Neural cell (in vitro differentiated cells): Measurements from ENCODE around the gene IRF3. TPM values are rescaled to one million over a fixed set of nuclear protein-coding genes. Genes with fewer than 3 reads are reported as not detected.

ENCODE experiments used
- H2AFZ ChIP-seq: fragments of 200-600, 300-800 bp; sonication (generic), shearing (Covaris generic); 2 replicates; pipeline ENCODE4 v1.6.0; 2014; ENCODE audit warnings: low read depth, mild to moderate bottlenecking, antibody characterized with exemption, low read length, moderate library complexity
- H3F3A ChIP-seq: fragments of 200-600 bp; shearing (Covaris generic); 2 replicates; pipeline ENCODE4 v1.6.1; 2016; ENCODE audit warnings: mild to moderate bottlenecking, moderate library complexity, mixed read lengths, antibody characterized with exemption, low read length; ENCODE audit not compliant: insufficient read depth, poor library complexity, severe bottlenecking
- H3K27ac ChIP-seq: fragments of 200-600, 300-800 bp; sonication (generic), shearing (Covaris generic); 2 replicates; pipeline ENCODE4 v1.5.1; 2014; ENCODE audit warnings: mild to moderate bottlenecking, low read length, moderate library complexity
- H3K27me3 ChIP-seq: fragments of 300-800, 200-600 bp; sonication (generic), shearing (Covaris generic); 2 replicates; pipeline ENCODE4 v1.6.0; 2014; ENCODE audit warnings: mild to moderate bottlenecking, low read depth, low read length, moderate library complexity; ENCODE audit not compliant: insufficient read depth
- H3K36me3 ChIP-seq: fragments of 300-800, 200-600 bp; sonication (generic), shearing (Covaris generic); 2 replicates; pipeline ENCODE4 v1.5.1; 2014; ENCODE audit warnings: mild to moderate bottlenecking, antibody characterized with exemption, low read length, moderate library complexity; ENCODE audit not compliant: insufficient read depth
- H3K4me2 ChIP-seq: fragments of 300-800, 200-600 bp; sonication (generic), shearing (Covaris generic); 2 replicates; pipeline ENCODE4 v1.6.0; 2014; ENCODE audit warnings: mild to moderate bottlenecking, low read length
- H3K4me3 ChIP-seq: fragments of 300-800, 200-600 bp; sonication (generic), shearing (Covaris generic); 2 replicates; pipeline ENCODE4 v1.5.1; 2014; ENCODE audit warnings: mild to moderate bottlenecking, low read length, moderate library complexity
- H3K79me2 ChIP-seq: fragments of 200-600 bp; shearing (Covaris generic); replicated peaks from 2 replicates; pipeline ENCODE4 v1.6.0; 2014; ENCODE audit warnings: mild to moderate bottlenecking, low read length, moderate library complexity; ENCODE audit not compliant: insufficient read depth
- H3K9ac ChIP-seq: fragments of 300-800, 200-600 bp; sonication (generic), shearing (Covaris generic); 2 replicates; pipeline ENCODE4 v1.6.1; 2016; ENCODE audit warnings: mild to moderate bottlenecking, low read length, mixed read lengths
- H3K9me2 ChIP-seq: fragments of 200-600 bp; shearing (Covaris generic); 2 replicates; pipeline ENCODE4 v1.6.1; 2016; ENCODE audit warnings: mild to moderate bottlenecking, low read length, mixed read lengths; ENCODE audit not compliant: insufficient read depth
- H3K9me3 ChIP-seq: fragments of 200-600, 300-800 bp; sonication (generic), shearing (Covaris generic); 2 replicates; pipeline ENCODE4 v1.6.1; 2016; ENCODE audit warnings: mild to moderate bottlenecking, mixed run types, low read length, moderate library complexity, mixed read lengths
- H4K20me1 ChIP-seq: fragments of 200-600 bp; shearing (Covaris generic); 2 replicates; pipeline ENCODE4 v1.6.1; 2016; ENCODE audit warnings: mild to moderate bottlenecking, mixed run types; ENCODE audit not compliant: insufficient read depth
- EP300 ChIP-seq: fragments of 450-650 bp; conservative IDR thresholded peaks from 2 replicates; pipeline ENCODE4 v1.6.1; 2014; ENCODE audit warnings: antibody characterized with exemption, mild to moderate bottlenecking, moderate library complexity; ENCODE audit not compliant: poor library complexity, severe bottlenecking
- EZH2 ChIP-seq: fragments of 200-600, 300-800 bp; shearing (Covaris generic), sonication (generic); IDR thresholded peaks from 2 replicates; pipeline ENCODE4 v1.6.1; 2014; ENCODE audit warnings: antibody characterized with exemption, low read length, borderline replicate concordance, mild to moderate bottlenecking; ENCODE audit not compliant: insufficient read depth, poor library complexity, severe bottlenecking
- MXI1 ChIP-seq: fragments of 450-650 bp; conservative IDR thresholded peaks from 2 replicates; pipeline ENCODE4 v1.6.1; 2014; ENCODE audit warnings: antibody characterized with exemption, mild to moderate bottlenecking; ENCODE audit not compliant: poor library complexity, severe bottlenecking
- POLR2AphosphoS5 ChIP-seq: IDR thresholded peaks from 2 replicates; pipeline ENCODE4 v1.6.1; 2012
- RAD21 ChIP-seq: fragments of 450-650 bp; conservative IDR thresholded peaks from 2 replicates; pipeline ENCODE4 v1.6.1; 2014; ENCODE audit warnings: antibody characterized with exemption, mild to moderate bottlenecking, moderate library complexity
- SMC3 ChIP-seq: fragments of 450-650 bp; conservative IDR thresholded peaks from 2 replicates; pipeline ENCODE4 v1.6.1; 2014; ENCODE audit warnings: antibody characterized with exemption, mild to moderate bottlenecking, moderate library complexity; ENCODE audit not compliant: poor library complexity
- TAF1 ChIP-seq: IDR thresholded peaks from 2 replicates; pipeline ENCODE4 v1.6.1; 2012; ENCODE audit warnings: low read depth
- polyA plus RNA-seq: library from polyadenylated mRNA; depleted of rRNA; stranded (reverse); fragments of >200 nt; gene quantifications from 2 replicates; pipeline ENCODE4 v1.2.3, GENCODE V29; 2014
- TF ChIP-seq, protein P1 (sequence below): IDR thresholded peaks from 2 replicates; pipeline ENCODE4 v1.6.1; 2012; ENCODE audit warnings: borderline replicate concordance
- TF ChIP-seq, protein P2 (sequence below): fragments of 450-650 bp; IDR thresholded peaks from 2 replicates; pipeline ENCODE4 v1.5.1; 2014; ENCODE audit warnings: antibody characterized with exemption, mild to moderate bottlenecking, moderate library complexity; ENCODE audit not compliant: poor library complexity, severe bottlenecking

IRF3 gene
- polyA plus RNA-seq, 1 donor from 2014 or later = 39.4 TPM

DNA sequence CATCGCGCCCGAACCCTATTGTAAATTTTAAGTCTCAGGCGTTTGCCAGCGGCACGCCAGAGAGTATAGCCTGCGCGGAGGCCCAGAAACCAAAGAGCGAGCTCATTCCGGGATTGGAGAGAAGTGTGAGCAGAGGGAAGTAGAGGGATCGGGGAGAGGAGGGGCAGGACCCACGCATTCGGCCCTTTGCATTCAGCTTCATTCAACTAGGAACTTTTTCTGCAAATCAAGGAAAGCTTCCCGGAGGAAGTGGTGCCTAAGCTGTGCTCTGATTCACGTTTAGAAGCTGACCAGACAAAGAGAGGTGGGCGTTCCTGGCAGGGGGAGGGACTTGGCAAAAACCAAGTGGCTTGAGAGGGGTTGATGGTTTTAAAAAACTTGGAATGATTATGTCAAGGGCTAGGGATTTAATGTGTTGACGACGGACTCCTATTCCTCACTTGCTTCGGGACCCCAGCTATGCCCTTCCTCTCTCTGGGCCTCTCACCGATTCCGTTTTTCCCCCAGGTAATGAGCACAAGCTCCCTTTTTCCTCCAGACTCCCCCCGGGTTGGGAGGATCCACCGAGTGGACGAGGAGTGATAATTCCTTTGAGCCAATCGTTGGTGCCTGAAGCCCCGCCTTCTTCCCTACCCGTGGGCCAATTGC lies 10.6 kb upstream of the IRF3 start:
- no peaks in the 10 kb centered on the region for H4K20me1 ChIP-seq
- peak; percentile 19 for TF ChIP-seq MXI1
- TF ChIP-seq EZH2 = no peak
- peak; percentile 5 for TF ChIP-seq TAF1
- peak; percentile 56 for TF ChIP-seq EP300
- TF ChIP-seq, protein P1, sequence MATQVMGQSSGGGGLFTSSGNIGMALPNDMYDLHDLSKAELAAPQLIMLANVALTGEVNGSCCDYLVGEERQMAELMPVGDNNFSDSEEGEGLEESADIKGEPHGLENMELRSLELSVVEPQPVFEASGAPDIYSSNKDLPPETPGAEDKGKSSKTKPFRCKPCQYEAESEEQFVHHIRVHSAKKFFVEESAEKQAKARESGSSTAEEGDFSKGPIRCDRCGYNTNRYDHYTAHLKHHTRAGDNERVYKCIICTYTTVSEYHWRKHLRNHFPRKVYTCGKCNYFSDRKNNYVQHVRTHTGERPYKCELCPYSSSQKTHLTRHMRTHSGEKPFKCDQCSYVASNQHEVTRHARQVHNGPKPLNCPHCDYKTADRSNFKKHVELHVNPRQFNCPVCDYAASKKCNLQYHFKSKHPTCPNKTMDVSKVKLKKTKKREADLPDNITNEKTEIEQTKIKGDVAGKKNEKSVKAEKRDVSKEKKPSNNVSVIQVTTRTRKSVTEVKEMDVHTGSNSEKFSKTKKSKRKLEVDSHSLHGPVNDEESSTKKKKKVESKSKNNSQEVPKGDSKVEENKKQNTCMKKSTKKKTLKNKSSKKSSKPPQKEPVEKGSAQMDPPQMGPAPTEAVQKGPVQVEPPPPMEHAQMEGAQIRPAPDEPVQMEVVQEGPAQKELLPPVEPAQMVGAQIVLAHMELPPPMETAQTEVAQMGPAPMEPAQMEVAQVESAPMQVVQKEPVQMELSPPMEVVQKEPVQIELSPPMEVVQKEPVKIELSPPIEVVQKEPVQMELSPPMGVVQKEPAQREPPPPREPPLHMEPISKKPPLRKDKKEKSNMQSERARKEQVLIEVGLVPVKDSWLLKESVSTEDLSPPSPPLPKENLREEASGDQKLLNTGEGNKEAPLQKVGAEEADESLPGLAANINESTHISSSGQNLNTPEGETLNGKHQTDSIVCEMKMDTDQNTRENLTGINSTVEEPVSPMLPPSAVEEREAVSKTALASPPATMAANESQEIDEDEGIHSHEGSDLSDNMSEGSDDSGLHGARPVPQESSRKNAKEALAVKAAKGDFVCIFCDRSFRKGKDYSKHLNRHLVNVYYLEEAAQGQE = peak; percentile 68
- TF ChIP-seq SMC3 = no peak
- TF ChIP-seq RAD21 = no peak
- TF ChIP-seq, protein P2, sequence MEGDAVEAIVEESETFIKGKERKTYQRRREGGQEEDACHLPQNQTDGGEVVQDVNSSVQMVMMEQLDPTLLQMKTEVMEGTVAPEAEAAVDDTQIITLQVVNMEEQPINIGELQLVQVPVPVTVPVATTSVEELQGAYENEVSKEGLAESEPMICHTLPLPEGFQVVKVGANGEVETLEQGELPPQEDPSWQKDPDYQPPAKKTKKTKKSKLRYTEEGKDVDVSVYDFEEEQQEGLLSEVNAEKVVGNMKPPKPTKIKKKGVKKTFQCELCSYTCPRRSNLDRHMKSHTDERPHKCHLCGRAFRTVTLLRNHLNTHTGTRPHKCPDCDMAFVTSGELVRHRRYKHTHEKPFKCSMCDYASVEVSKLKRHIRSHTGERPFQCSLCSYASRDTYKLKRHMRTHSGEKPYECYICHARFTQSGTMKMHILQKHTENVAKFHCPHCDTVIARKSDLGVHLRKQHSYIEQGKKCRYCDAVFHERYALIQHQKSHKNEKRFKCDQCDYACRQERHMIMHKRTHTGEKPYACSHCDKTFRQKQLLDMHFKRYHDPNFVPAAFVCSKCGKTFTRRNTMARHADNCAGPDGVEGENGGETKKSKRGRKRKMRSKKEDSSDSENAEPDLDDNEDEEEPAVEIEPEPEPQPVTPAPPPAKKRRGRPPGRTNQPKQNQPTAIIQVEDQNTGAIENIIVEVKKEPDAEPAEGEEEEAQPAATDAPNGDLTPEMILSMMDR = peak; percentile 23
- peak; percentile 66 for TF ChIP-seq POLR2AphosphoS5
- peak overlapping the region; percentile 91 for H3K27ac ChIP-seq
- peak overlapping the region; percentile 70 for H2AFZ ChIP-seq
- H3K36me3 ChIP-seq = no peaks in the 10 kb centered on the region
- peak overlapping the region; percentile 68 for H3K4me3 ChIP-seq
- H3K9me2 ChIP-seq = no peaks in the 10 kb centered on the region
- H3K79me2 ChIP-seq = peaks cover 34% of the 10 kb centered on the region
- peak overlapping the region; percentile 73 for H3K9ac ChIP-seq
- H3K9me3 ChIP-seq = no peaks in the 10 kb centered on the region
- peak overlapping the region; percentile 49 for H3K4me2 ChIP-seq
- no peaks in the 10 kb centered on the region for H3K27me3 ChIP-seq
- peaks cover 3% of the 10 kb centered on the region for H3F3A ChIP-seq

DNA sequence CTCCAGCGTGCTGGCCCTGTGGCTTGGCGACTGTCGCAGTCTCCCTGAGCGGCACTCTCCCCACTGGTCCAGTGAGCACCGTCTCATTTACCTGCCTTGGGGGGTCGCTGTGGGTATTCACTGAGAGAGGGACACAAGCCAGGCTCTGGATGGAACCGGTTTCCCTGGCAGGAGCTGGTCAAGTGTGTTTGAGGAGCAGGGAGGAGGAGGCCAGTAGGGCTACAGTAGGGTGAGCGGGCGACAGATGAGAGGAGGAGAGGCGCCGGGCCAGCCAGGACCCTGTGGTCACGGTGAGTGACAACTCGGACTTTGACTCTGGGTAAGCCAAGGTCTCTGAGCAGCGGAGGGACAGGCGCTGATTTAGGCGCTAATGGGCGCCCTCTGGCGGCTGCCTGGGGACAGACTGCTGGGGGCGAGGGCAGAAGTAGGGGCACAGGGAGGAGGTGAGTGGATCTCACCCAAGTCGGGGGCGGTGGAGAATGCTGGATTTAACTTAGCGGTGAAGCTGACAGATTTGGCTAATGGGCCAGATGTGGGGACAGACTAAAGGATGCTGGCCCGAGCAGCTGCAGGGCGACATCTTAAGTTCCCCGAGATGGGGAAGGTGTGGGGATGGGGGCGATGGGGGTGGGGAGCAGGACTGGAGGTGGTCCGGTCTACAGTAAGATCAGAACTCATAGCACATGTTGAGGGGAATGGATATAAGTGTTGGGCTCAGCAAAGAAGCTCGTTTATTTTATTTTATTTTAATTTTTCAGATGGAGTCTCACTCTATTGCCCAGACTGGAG lies 6.7 kb upstream of the IRF3 start:
- Histone ChIP-seq H3K4me2 (no peak overlapping the region), H3F3A (no peaks in the 10 kb centered on the region), H4K20me1 (no peaks in the 10 kb centered on the region), H3K9ac (no peak overlapping the region), H3K27me3 (no peaks in the 10 kb centered on the region), H3K27ac (no peak overlapping the region), H3K79me2 (no peaks in the 10 kb centered on the region), H3K4me3 (peak overlapping the region; percentile 22), H3K9me3 (no peaks in the 10 kb centered on the region), H3K9me2 (no peaks in the 10 kb centered on the region), H3K36me3 (no peaks in the 10 kb centered on the region), H2AFZ (no peak overlapping the region)
- TF ChIP-seq SMC3 (peak; percentile 71), RAD21 (peak; percentile 54), EP300 (no peak), TAF1 (no peak)
- TF ChIP-seq, protein P2 = peak; percentile 80
